DOHH2 (cell line): Measurements from ENCODE around the gene HOTAIR.

Experiments
- CTCF ChIP-seq: fragments of 200-600 bp; sonication (generic); IDR thresholded peaks from one replicate; pipeline ENCODE4 v1.5.1; 2014; ENCODE audit warnings: antibody characterized with exemption, mild to moderate bottlenecking, low read depth, low read length; ENCODE audit not compliant: poor library complexity, severe bottlenecking
- EZH2phosphoT487 ChIP-seq: fragments of 200-600 bp; sonication (generic); IDR thresholded peaks from 2 replicates; pipeline ENCODE4 v1.6.1; 2017; ENCODE audit warnings: borderline replicate concordance, mild to moderate bottlenecking, antibody characterized with exemption, low read length, moderate library complexity, mixed read lengths

GRCh38 chr12:53988541-53989226 is 13.9 kb upstream of the HOTAIR start:
- TF ChIP-seq CTCF, result no peak
- TF ChIP-seq EZH2phosphoT487, result no peak
